PFSK-1 (cell line): ENCODE results near the gene OSBPL2.

Experiments used
- FOXP2 ChIP-seq: optimal IDR thresholded peaks from 2 replicates; pipeline ENCODE3; 2011; ENCODE audit warnings: borderline replicate concordance, control low read depth, inconsistent platforms; ENCODE audit not compliant: insufficient read depth; ENCODE audit errors: extremely low read length, extremely low read depth
- POLR2AphosphoS5 ChIP-seq: IDR thresholded peaks from 2 replicates; pipeline ENCODE4 v1.6.1; 2012; ENCODE audit warnings: low read depth, mild to moderate bottlenecking, control low read depth, low read length, moderate library complexity
- REST ChIP-seq, 2 experiments: IDR thresholded peaks; 2 replicates each; pipeline versions ENCODE4 v1.6.1 to v1.8.0; 2011 to 2012; ENCODE audit warnings: low read depth in 2 of 2, low read length in 2 of 2, control low read depth in 1 of 2, inconsistent platforms in 1 of 2, mild to moderate bottlenecking in 1 of 2, moderate library complexity in 1 of 2; ENCODE audit not compliant: insufficient read depth in 1 of 2
- SIN3A ChIP-seq: IDR thresholded peaks from 2 replicates; pipeline ENCODE4 v1.6.1; 2012; ENCODE audit warnings: mild to moderate bottlenecking, low read length, moderate library complexity, borderline replicate concordance; ENCODE audit not compliant: insufficient read depth
- TAF1 ChIP-seq: IDR thresholded peaks from 2 replicates; pipeline ENCODE4 v1.6.1; 2012; ENCODE audit warnings: low read length, control low read depth, borderline replicate concordance; ENCODE audit not compliant: insufficient read depth

The OSBPL2 gene

GRCh38 chr20:62262064-62262463, 23.7 kb downstream of the OSBPL2 start:
- TF ChIP-seq TAF1: no peak
- no peak for TF ChIP-seq FOXP2
- no peak for TF ChIP-seq REST (IDR thresholded peaks at IDR 0.05; ENCODE audit: insufficient read depth in 1 of 2, low read depth in 2 of 2, low read length in 2 of 2)
- TF ChIP-seq POLR2AphosphoS5: no peak

DNA sequence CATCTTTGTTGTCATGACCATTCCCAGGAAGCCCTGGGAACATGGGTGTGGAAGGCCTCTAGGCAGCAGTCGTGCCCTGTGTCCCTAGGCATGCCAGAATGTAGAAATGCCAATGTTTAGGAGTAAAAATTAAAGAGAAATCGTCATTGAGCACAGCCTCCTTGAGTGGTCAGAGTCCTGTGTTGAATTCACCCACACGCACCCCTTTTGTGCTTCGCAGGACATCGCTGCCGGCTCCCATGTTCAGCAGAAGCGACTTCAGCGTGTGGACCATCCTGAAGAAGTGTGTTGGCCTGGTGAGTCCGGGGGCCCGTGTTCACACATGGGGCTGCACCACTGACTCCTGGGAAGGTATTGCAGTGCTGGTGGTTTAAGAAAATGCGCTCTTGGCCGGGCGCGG, 25.1 kb downstream of the OSBPL2 start:
- TF ChIP-seq FOXP2 (no peak), TAF1 (no peak), SIN3A (no peak), POLR2AphosphoS5 (no peak), REST (IDR thresholded peaks at IDR 0.05; ENCODE audit: insufficient read depth in 1 of 2, low read depth in 2 of 2, low read length in 2 of 2) (no peak)

DNA sequence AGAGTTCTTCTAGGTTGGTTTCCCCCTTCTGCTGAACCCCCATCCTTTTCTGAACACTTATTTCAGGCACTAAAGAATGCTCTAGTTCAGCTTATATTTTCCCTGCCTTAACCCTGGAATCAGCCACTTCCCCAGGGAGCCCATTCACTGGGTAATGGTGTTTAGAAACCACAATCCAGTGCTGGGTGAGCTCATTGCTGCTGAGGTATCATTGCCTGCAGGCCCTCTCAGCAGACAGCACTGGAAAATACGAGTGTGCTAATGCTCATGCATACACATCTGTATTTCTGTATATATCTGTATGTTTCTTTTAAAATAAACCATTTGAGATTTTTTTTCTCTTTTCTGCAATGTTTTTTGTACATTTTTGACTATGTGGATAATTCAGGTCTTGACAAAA, 27.0 kb downstream of the OSBPL2 start:
- no peak for TF ChIP-seq SIN3A
- no peak for TF ChIP-seq TAF1
- no peak for TF ChIP-seq REST (IDR thresholded peaks at IDR 0.05; ENCODE audit: insufficient read depth in 1 of 2, low read depth in 2 of 2, low read length in 2 of 2)
- no peak for TF ChIP-seq POLR2AphosphoS5
- TF ChIP-seq FOXP2: no peak

DNA sequence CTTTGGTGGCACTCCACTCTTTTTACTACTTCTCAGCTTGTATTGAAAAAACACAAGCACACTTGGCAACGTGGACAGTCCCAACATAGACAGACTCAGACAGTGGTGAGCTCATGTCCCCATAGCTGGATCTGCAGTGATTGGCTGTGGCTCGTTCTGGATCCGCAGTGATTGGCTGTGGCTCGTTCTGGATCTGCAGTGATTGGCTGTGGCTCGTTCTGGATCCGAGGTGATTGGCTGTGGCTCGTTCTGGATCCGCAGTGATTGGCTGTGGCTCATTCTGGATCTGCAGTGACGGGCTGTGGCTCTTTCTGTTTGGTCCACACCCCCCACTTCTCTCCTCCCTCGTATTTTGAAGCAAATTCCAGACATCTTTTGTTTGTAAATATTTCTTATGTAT, 28.0 kb downstream of the OSBPL2 start:
- no peak for TF ChIP-seq POLR2AphosphoS5
- TF ChIP-seq SIN3A: no peak
- no peak for TF ChIP-seq FOXP2

- TF ChIP-seq POLR2AphosphoS5 (no peak), TAF1 (no peak), FOXP2 (no peak), REST (IDR thresholded peaks at IDR 0.05; ENCODE audit: insufficient read depth in 1 of 2, low read depth in 2 of 2, low read length in 2 of 2) (no peak), SIN3A (no peak)
Observed at GRCh38 chr20:62266851-62267250, 28.5 kb downstream of the OSBPL2 start.

DNA sequence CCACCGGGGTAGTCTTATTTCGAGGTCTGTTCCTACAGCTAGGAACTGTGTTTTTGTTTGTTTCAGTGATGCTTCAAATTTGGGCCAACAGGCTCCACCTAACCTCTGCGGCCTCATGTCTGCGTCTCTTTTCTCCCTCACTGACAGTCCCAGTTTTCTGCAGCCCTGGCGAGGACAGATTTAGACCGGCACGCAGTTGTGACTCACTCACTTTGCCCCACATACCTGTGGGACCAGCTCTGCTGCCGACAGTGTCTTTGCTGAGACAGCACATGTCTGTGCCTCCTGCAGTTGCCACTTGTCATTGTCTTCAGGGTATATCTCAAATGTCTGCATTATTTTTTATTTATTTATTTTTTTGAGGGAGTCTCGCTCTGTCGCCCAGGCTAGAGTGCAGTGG, 29.2 kb downstream of the OSBPL2 start:
- no peak for TF ChIP-seq SIN3A
- TF ChIP-seq POLR2AphosphoS5: no peak
- TF ChIP-seq FOXP2: no peak
